ENCODE data around the gene PSD4.
A peak's percentile ranks its signal among the peaks of the same experiment; 100 is the strongest.

The PSD4 gene

DNA sequence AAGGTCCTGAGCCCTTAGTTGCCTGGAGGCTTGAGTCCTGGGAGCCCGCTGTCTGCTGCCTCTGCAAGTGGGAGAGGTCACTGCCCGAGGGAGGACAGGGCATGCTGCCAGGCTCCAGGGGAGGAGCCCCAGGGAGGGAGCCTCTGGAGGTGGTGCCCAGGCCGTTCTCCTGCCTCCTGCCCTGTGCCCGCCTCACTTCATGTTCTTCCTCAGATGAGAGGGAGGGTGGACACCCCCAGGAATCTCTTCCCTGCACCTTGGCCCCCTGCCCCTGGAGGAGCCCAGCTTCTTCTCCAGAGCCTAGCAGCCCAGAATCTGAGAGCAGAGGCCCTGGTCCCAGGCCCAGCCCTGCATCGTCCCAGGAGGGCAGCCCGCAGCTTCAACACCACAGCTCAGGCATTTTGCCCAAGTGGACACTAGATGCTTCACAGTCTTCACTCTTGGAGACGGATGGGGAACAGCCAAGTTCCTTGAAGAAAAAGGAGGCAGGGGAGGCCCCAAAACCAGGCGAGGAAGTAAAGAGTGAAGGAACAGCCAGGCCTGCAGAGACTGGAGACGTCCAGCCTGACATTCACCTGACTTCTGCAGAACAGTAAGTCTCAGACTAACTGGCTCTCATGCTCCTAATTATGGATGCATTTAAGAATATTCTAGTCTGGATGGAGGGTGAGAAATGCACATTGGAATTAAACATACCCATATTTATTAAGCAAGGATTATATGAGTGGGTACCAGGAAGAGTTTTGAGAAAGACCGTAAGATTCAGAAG lies 12.1 kb downstream of the PSD4 start:
- DNase-seq = no peak

DNA sequence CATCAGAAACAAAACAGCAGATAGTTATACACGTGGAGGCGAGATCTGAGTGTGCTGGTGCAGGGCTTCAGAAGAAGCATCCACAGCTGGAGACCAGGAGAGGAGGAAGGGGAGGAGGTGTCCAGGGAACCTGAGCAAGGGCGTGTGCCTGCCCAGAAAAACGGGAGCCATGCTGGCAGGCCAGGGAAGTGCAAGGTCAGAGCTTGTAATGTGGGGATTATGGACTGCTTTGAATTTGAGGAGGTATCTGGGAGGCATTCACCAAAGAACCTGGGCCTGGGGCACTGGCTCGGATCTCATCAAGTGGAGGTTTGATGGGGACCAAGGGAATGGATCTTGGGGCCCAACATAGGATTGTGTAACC lies 12.6 kb downstream of the PSD4 start:
- DNase-seq = no peak

DNA sequence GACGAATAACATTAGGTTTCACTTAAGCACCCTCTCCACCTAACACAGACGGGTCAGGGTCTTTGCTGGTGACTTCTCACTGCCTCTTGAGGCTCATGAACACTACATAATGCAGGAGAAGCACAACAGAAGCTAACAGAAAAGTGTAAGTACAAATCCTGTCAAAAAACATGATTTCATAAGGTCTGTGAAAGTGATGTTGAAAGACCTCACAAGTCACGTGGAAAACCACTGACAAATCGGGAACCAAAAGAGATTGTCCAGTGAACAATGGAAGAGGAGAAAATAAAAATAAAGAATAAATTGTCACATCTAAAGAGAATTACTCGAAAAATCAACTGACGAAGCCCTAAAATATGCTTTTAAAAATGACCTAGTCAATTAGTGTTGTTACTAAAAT lies 14.0 kb downstream of the PSD4 start:
- DNase-seq = no peak

DNA sequence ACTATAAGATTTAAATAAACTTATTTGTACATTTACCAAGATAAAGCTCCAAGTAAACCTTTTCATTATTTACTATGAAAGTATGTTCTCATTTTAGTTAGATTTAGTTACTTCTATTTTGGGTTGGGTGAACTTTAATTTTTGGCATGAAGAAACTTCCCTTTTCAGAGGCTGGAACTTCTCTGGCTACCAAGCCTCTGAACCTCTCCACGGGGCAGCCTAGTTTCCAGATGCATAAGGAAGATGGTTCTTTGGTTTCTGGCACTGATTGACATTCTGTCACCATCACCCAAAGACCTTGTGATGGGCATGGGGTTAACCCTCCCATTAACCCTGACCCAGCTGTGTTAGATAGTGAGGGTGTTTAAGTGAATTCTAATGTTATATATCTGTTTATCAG lies 17.1 kb downstream of the PSD4 start:
- no peak for DNase-seq

DNA sequence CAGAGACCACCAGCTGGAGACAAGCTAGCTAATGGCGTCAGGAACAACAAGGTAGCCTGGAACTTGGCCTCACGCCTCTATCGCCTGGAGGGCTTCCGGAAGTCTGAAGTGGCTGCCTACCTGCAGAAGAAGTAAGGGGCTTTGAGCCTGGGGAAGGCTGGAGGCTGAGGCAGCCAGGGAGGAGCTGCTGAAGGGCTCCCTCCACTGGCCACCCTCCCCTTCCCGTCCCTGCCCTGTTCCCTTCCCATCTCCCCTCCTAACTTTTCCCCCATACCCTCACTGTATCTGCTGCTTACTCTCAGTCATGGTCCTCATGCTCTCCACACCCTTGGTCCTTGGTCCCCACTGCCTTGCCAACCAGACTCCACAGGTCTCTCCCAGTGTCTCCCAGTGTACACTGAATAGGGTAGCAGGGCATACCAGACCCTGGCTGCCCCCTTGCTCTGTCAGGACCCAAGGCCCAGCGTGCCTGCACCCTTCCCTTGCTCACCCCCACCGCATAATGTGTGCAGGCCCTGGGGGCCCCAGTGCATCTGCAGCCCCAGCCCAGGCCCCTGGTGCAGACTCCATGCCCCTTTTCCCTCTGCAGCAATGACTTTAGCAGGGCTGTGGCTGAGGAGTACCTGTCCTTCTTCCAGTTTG lies 18.8 kb downstream of the PSD4 start:
- no peak for DNase-seq

DNA sequence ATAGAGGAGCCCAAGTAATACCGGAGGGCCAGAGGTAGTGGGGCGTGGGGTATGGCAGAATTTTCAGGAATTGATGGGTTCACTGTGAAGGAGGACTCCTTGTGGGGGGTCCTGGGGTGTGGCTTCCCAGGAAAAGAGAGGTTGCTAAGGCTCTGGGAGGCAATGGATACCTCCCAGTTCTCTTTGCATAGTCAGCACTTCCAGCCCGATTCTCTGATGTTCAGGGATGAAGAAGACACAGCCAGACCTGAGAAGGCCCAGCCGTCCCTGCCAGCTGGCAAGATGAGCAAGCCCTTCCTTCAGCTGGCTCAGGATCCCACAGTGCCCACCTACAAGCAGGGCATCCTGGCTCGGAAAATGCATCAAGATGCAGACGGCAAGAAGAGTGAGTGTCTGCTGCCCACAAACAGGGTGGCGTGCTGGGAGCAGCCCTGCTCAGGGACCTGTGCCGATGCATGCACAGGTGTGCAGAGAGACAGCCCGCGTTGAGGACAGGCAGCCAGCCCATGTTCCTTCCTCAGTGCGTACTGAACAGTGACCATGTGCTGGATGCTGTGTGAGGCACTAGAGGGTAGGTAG lies 22.2 kb downstream of the PSD4 start:
- DNase-seq = no peak

DNA sequence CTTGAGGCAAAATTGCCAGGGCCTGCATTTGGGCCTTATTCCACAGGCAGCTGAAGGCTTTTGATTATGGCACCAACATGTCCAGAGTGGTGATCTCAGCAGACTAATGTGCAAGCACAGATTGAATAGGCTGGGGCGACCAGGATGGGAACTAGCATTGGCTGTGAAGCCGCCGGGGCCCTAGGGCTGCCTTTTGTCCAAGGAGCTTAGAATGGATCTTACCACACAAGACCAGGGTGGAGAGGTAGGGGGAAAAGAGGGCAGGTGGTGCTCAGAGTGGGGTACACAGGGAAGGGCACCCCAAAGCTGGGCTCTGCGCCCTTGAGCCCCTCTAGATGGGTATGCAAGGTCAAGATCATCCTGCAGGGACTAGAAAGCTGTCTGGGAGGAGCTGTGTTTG lies 23.1 kb downstream of the PSD4 start:
- no peak for DNase-seq

DNA sequence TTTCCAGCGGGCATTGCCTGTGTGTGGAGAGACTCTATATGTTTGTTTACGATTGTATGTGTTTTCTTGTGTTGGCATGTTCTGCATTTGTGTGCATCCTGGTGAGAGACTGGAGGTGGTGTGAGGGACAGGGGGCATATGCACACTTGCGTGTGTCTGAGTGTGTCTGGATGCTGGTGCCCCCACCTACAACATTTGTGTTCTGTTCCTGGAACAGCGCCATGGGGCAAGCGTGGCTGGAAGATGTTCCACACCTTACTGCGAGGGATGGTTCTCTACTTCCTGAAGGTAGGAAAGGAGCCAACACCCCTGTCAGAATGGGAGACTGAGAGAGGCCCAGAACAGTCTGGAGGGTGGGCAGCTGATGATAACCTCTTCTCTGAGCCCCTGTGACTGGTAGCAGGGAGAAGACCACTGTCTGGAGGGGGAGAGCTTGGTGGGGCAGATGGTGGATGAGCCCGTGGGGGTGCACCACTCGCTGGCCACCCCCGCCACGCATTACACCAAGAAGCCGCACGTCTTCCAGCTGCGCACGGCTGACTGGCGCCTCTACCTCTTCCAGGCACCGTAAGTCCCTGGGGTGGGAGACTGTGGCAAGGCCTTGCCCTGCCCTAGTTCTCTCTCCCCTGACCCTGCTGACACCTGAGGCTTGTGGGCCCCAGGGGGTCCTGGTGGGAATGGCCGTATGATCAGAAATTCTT lies 23.7 kb downstream of the PSD4 start:
- DNase-seq = no peak

DNA sequence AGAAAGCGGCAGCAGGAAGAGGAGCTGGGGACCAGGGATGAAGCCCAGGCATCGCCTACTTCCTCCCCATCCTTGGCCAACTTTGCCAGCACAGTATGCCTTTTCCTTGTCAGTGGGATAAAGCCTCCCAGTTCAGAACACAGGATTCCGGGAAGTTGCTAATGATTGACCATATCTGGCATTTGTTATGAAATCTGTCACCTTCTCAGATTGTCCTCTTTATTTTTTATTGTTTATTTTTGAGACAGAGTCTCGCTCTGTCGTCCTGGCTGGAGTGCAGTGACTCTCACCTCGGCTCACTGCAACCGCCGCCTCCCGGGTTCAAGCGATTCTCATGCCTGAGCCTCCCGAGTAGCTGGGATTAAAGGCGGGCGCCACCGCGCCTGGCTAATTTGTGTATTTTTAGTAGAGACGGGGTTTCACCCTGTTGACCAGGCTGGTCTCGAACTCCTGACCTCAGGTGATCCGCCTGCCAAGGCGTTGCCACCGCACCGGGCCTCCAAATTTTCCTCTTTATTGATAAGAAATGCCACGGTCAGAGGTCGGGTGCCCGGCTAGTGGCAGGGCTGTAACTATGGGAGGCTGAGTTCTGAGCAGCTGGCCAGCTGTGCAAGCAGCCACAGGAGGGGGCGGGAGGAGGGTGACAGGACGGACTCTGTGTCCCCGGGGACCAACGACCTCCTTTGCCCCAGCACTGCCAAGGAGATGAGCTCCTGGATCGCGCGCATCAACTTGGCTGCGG lies 24.4 kb downstream of the PSD4 start:
- DNase-seq = no peak

DNA sequence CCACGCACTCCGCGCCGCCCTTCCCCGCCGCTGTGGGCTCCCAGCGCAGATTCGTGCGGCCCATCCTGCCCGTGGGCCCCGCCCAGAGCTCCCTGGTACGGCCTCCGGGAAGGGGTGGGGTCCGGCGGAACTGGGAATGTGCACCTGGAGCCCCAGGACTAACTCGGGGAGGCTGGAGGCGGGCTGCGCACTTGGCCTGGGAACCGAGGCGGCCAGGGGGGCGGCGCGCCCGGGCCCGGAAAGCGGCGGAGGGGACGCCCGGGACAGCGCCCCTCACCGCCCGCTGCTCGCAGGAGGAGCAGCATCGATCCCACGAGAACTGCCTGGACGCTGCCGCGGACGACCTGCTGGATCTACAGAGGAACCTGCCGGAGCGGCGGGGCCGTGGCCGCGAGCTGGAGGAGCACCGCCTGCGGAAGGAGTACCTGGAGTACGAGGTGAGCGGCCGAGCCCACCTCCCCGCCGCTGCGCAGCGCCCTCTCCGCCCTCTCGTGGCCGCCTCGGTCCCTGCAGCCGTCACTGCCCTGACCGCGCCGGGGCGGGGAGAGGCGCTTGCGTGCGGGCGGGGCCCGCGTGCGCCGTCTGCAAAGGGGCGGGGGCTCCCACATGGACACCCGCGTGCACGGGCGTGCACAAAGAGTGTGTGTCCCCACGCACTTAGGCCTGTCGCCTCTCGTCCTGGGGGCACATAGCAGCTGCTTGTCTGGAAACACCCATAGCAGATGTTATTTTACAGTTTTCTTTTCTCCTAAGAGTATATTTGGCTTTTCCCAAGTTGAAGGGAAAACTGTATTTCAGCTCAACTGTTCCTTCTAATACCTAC lies 25.2 kb downstream of the PSD4 start:
- peak; percentile 83 for DNase-seq

DNA sequence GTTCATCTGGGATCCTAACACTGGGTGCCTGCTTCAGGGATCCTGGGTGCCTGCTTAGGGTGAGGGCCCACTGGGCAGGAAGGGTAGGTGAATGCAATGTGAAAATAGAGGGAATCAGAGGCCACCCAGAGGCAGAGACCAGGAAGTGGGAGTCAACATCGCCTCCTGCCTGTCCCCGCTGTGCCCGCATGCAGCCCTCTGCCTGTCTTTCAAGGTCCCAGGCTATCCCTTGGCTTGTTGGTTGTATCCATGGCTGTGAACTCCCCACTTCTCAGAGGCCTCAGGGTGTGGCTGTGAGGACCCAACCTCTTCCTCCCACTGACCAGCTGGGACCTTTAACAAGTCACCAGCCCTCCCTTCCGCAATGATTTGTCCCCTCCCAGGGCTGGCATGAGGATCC lies 26.5 kb downstream of the PSD4 start:
- no peak for DNase-seq

DNA sequence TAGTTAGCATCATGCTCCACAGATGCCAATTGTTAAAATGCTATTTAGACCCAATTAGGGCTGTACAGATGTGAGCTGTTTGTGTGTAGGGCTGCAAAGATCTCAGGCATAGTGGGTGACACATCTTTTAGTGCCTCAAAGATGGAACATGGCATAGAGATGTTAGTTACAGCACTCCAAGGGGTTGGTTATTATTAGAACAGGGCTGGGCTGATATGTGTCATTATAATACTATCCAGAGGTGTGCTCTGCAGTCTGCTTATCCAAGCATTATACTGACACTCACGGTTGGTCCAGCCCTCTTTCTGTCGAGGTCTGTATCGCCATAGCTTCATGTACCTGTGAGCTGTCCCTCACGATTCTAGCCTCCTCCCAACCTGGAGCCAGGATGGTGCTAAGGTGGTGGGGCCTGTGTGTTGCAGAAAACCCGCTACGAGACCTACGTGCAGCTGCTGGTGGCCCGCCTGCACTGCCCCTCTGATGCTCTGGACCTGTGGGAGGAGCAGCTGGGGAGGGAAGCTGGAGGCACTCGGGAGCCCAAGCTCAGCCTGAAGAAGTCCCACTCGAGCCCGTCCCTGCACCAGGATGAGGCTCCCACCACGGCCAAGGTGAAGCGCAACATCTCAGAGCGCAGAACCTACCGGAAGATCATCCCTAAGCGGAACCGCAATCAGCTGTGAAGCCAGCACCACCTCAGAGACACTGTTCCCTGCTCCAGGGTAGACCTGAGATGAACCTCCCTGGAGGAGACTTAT lies 27.1 kb downstream of the PSD4 start:
- no peak for DNase-seq

DNA sequence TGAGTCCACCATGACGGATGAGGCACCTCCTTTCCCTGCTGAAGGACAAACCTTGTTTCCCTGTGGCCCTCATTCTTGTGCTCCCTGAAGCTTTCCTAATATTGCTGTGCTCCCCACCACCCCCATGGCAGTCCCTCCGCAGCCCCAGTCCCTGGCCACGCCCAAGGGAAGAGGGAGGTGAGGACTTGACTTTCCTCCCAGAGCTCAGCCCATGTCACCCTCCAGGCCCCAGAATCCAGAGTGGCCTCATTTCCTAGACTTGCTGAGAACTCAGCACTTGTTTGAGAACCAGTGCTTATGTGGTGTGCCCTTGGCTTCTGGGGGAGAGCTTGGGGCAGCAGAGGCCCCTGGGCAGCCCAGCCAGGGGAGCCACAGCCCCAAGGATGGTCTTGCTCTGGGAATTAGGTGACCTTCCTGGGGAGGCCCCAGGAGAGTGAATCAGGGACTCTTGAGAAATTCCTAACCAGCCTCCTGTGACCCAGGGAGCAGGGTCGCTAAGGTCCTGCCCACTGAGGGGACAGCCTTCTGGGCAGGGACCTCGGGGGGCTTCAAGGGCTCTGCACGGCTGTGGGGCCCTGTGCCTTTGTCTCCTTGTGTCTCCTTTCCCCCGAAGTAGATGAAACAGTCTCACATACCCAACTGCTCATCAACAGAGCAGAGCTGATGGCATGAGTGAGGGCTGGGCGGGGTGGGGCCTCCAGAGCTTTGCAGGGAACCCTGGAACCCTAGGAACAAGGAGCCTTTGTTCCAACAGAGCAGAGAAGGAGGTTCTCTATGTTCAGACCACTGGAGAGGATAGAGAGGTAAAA lies 27.9 kb downstream of the PSD4 start:
- DNase-seq = no peak

DNA sequence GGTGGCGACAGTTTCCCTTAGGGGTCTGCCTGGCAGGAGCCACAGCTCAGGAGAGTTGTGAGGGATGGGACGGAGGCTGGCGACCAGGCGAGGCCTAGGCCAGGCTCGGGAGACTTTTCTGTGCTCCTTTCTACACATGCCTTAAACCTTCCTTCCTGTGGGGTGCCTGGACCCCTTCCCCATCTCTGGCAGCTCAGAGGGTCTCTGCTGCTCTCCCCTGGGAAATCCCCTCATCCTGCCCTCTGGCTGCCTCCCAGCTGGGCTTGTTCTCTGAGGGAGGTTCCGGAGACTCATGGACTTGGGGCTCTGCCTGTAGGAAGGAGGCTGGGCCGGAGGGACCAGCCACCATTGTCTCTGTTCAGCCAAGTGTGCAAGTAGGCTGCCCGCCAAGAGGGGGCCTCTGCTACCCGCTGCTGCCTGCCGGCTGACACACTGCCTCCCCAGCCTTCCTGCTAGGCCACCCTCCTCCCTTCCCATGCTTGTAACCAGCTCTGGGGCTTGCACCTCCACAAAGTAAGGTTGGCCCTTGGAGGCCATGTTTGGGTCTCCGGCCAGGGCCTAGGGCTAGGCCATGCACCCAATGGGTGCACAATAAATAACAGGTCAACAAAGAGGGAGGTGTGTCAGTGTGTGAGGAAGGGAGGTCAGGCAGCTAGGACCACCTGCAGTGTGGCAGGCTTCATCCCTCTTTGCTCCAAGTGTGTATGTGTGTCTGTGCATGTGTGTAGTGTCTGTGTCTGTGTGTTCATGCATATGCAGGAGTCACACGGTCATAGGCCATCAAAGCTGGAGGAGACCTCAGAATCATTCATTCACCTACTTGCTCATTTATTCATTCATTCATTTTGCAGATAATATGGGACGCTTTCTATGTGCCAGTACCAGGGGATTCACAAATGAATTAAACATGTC lies 28.8 kb downstream of the PSD4 start:
- no peak for DNase-seq

DNA sequence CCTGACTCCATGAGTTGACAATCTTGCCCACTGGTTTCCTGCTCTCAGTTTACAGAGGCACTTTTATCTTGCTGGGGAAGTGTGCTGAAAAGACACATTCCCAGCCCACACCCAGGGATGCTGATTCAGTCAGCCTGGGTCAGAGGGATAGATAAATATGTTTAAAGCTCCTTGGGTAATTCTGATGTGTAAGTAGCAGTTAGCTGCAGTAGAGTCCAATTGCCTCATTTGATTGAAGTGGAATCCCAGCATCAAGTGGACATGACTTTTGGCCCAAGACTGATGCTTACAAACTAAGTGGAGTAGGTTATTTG lies 29.4 kb downstream of the PSD4 start:
- DNase-seq = no peak

DNA sequence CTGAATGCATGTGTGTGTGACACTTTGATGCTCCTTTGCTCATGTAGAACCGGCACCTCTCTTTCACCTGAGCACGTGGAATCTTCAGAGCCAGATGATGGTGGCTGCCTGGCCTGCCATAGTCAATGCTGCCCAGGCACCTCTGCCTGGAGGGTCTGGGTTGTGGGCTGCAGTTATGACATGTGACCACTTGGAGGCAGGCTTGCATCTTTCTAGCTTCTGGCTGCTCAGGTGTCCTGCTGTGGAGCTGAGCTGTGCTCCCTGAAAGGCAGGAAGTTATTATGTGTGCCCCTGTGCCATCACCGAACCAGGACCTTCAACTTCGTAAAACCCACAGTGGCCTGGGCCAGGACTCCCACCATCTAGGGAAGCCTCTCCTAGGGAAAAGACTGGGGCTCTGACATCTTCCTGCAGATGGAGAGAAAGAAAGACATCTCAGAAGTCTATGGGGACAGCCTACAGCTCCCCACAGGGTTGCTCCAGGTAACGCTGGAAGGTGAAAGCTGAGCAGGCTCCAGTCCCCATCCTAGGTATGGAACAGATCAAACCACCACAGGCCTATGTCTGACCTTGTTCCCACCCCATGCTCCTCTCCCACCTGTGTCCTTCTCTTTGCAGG lies 30.2 kb downstream of the PSD4 start:
- DNase-seq = peak; percentile 54

DNA sequence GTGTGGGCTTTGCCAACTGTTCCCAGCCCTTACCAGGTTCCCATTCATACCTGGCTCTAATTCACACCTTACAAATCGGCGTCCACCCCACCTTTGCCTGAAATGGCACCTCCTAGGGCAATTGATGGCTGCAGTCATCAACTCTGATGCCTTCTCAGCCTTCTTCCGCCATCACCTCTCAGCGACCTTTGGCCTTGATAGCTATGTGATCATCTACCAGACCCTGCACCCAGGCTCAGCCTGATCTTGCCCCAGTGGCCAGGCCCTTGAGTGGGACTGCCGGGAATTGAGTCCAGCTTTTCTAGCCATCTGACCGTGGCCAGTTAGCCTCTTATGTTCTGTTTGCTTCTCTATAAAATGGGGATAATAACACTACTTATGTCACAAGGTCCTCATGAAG lies 32.5 kb downstream of the PSD4 start:
- peak; percentile 69 for DNase-seq

DNA sequence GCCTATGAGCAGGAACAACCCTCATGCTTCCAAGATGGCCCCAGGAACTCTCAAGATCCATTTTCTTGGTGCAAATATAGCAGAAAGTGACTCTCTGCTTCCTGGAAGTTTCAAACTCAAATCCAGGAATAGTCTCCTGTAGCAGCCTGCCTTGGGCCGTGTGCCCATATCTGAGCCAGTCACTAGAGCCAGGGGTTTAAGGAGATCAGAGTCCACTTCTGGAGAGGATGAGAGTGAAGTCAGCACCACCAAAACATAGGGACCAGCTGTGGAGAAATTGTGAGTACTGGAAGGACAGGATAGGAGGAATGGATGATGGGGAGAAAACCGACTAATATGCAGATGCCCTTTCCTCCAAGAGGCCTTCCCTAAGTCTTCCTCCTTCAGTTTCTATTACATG lies 33.2 kb downstream of the PSD4 start:
- no peak for DNase-seq

DNA sequence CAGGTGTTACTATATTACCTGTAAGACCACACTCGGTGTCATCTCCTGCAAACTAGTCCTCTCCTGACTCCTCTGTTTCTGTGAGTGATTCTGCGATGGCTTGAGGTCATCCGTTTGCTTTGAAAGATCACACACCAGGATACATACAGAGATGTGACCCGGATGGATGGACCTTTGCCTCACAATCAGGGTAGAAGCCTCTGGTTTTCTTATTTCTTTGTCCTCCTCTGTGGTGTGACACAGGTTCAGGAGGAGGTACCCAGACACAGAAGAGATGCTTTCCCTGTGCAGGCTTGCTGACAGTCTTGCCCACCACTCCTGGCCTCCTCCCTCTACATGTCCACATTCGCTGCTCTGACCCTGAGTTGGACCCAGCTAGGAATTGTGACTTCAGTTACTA lies 34.6 kb downstream of the PSD4 start:
- no peak for DNase-seq

All from NCI-H774 (cell line).